ENCODE measurements around the gene PLTP. TPM values are rescaled to one million over a fixed set of nuclear protein-coding genes. Genes with fewer than 3 reads are reported as not detected.
"Not testable (repeated sequence)": the region's sequence is repeated elsewhere in the genome, so short reads cannot be mapped to it uniquely, and the experiment has no call there.

PLTP gene
- total RNA-seq, 1 experiment from 2014 or later, result 1.4 TPM

DNA sequence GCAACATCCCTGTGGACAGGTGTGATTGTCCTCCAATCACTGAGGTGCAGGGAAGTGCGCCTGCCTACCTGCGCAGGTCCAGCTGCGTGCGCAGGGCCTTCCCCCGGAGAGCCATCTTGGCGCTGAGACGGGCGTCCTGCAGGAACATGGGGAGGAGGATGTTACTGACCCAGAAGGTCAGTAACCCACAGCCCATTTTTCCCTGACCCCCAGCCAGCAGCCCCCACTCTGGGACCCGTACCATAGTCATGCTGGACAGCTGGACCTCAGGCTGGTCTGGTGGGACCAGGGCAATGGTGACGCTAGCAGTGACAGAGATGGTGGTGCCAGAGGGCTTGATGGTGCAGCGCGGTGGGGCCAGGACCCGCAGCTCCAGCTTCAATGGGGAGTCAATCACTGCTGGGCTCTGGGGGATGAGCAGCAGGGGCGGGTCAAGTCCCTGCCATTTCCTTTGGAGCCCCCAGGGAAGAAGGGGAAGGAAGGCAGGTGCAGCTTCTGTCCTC, 9.7 kb downstream of the PLTP start:
- no peak for TF ChIP-seq CTCF (IDR thresholded peaks at IDR 0.05; ENCODE audit: unreplicated experiment)
- intact Hi-C loops (cut with micrococcal nuclease; ENCODE audit: unreplicated experiment), result no loop called here
- BruUV-seq (replicated peaks), result no TSS peak
- Mint-ChIP-seq H3K4me3 (ENCODE audit: low read depth, unreplicated experiment) (no peak overlapping the region), H3K27ac (ENCODE audit: unreplicated experiment) (no peak overlapping the region), H3K27me3 (ENCODE audit: unreplicated experiment) (no peaks in the 10 kb centered on the region), H3K9me3 (ENCODE audit: low read depth, unreplicated experiment) (no peaks in the 10 kb centered on the region), H3K4me1 (ENCODE audit: low read depth, unreplicated experiment) (peaks cover 9% of the 10 kb centered on the region), H3K36me3 (ENCODE audit: insufficient read depth, unreplicated experiment) (no peaks in the 10 kb centered on the region)
- DNase-seq, result no peak
- CTCF ChIA-PET, result interaction anchor here (0.6 to 0.8 kb wide), 2 partner anchors 11 to 63 kb away, joined by 3 to 5 read pairs; partner anchors contain the start of genes CTSA and NEURL2

- H3K27me3 Mint-ChIP-seq (ENCODE audit: unreplicated experiment); intact Hi-C loops (cut with micrococcal nuclease; ENCODE audit: unreplicated experiment); H3K27ac Mint-ChIP-seq (ENCODE audit: unreplicated experiment): not testable (repeated sequence)
Measured at GRCh38 chr20:45901332-45901731, 10.6 kb downstream of the PLTP start.

DNA sequence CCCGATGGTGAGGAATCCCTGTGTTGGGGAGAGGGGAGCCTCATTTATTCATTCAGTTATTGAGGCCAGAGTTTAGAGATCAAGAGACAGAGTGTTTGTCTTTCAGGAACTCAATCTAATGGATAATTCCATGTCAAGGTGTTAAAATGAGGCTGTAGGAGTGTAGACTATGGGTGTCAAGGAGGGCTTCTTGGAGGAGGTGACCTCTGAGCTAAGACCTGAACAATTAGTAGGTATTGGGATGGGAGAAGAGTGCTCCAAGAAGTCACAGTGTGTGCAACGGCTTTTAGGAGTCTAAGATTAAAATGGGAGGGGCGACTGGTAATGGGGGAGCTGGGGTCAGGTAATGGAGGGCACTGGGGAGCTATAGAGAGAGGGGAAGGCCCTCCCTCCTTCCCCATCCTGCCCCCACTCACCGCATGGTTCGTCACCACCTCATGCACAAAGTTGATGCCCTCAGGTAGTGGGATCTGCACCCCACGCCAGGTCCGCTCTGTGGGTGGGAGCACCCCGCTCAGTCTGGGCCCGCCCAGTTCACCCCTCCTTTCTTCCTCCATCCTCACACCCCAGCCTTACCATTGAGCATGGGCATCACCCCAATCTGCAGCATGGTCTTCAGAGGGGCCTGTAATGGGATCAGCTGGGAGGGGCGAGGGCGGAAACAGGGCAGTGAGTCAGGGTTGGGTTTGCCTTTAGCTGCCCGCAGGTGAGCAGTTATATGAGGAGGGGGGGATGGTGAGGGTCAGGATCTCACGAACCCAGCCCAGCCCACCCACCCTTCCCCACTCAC, 12.7 kb downstream of the PLTP start:
- no peak for DNase-seq
- no TSS peak for BruUV-seq (replicated peaks)
- no peak overlapping the region for H3K27ac Mint-ChIP-seq (ENCODE audit: unreplicated experiment)
- no peaks in the 10 kb centered on the region for H3K9me3 Mint-ChIP-seq (ENCODE audit: low read depth, unreplicated experiment)
- TF ChIP-seq CTCF (IDR thresholded peaks at IDR 0.05; ENCODE audit: unreplicated experiment), result no peak
- no peaks in the 10 kb centered on the region for H3K27me3 Mint-ChIP-seq (ENCODE audit: unreplicated experiment)
- intact Hi-C loops (cut with micrococcal nuclease; ENCODE audit: unreplicated experiment), result no loop called here
- H3K4me3 Mint-ChIP-seq (ENCODE audit: low read depth, unreplicated experiment), result no peak overlapping the region
- no peaks in the 10 kb centered on the region for H3K36me3 Mint-ChIP-seq (ENCODE audit: insufficient read depth, unreplicated experiment)
- H3K4me1 Mint-ChIP-seq (ENCODE audit: low read depth, unreplicated experiment), result no peaks in the 10 kb centered on the region
- CTCF ChIA-PET, result interaction anchor here (0.5 to 1.5 kb wide), 2 partner anchors 8 to 127 kb away, joined by 3 read pairs; partner anchors contain the start of gene CTSA

More at GRCh38 chr20:45901332-45901731, 10.6 kb downstream of the PLTP start:
- not testable (repeated sequence) for H3K4me1 Mint-ChIP-seq (ENCODE audit: low read depth, unreplicated experiment); DNase-seq; BruUV-seq (replicated peaks); H3K9me3 Mint-ChIP-seq (ENCODE audit: low read depth, unreplicated experiment); H3K4me3 Mint-ChIP-seq (ENCODE audit: low read depth, unreplicated experiment); H3K36me3 Mint-ChIP-seq (ENCODE audit: insufficient read depth, unreplicated experiment)
- CTCF ChIA-PET, result interaction anchor here (0.8 kb wide), 1 partner anchor 10 kb away, joined by 3 read pairs; the partner anchor contains the start of genes CTSA and NEURL2

GRCh38 chr20:45898285-45898684, 13.7 kb downstream of the PLTP start:
- Mint-ChIP-seq H3K36me3 (ENCODE audit: insufficient read depth, unreplicated experiment) (peaks cover under 1% of the 10 kb centered on the region), H3K9me3 (ENCODE audit: low read depth, unreplicated experiment) (no peaks in the 10 kb centered on the region), H3K4me1 (ENCODE audit: low read depth, unreplicated experiment) (no peaks in the 10 kb centered on the region), H3K4me3 (ENCODE audit: low read depth, unreplicated experiment) (no peak overlapping the region), H3K27ac (ENCODE audit: unreplicated experiment) (no peak overlapping the region), H3K27me3 (ENCODE audit: unreplicated experiment) (no peaks in the 10 kb centered on the region)
- intact Hi-C loops (cut with micrococcal nuclease; ENCODE audit: unreplicated experiment), result no loop called here
- BruUV-seq (replicated peaks), result TSS peak; percentile 58
- TF ChIP-seq CTCF (IDR thresholded peaks at IDR 0.05; ENCODE audit: unreplicated experiment), result no peak
- CTCF ChIA-PET, result interaction anchor here (1.4 kb wide), 1 partner anchor 17 kb away, joined by 3 read pairs; the partner anchor contains the start of gene ZSWIM1
- DNase-seq, result no peak
